PC-3 (cell line): Measurements from ENCODE around the gene ARL11. TPM values are rescaled to one million over a fixed set of nuclear protein-coding genes. Genes with fewer than 3 reads are reported as not detected.

Experiments used
- ATAC-seq: fragments of 200-7000 bp; cut with Tn5 transposase; 2 replicates; pipeline ENCODE4 v1.9.1; 2020; ENCODE audit warnings: mild to moderate bottlenecking, moderate library complexity
- BruUV-seq: library from RNA; stranded (reverse); fragments of 400-500 nt; replicated peaks from 2 replicates; lab custom pipeline; 2021; lab: Mats Ljungman, UMichigan
- CTCF ChIA-PET: fragments of 300-600 bp; sonication (Branson Sonifier 250); formaldehyde crosslinking; loops from one replicate; lab custom pipeline; 2022; ENCODE audit warnings: antibody characterized with exemption; lab: Charles Lee
- POLR2A ChIA-PET: fragments of 300-600 bp; sonication (Branson Sonifier 250); formaldehyde crosslinking; loops from one replicate; lab custom pipeline; 2022; ENCODE audit warnings: antibody characterized with exemption; ENCODE audit not compliant: unreplicated experiment; lab: Charles Lee
- DNase-seq: peaks from one replicate; pipeline ENCODE4 v3.0.0-alpha.2; 2015
- H2AFZ ChIP-seq: fragments of 300-600 bp; sonication (generic); 2 replicates; pipeline ENCODE4 v1.6.0; 2016; ENCODE audit warnings: antibody characterized with exemption, low read length
- H3F3A ChIP-seq: fragments of 300-600 bp; sonication (generic); one replicate; pipeline ENCODE4 v1.6.0; 2017; ENCODE audit warnings: antibody characterized with exemption, low read length, control low read depth, mild to moderate bottlenecking; ENCODE audit not compliant: unreplicated experiment
- H3K27ac ChIP-seq: fragments of 300-600 bp; sonication (generic); 2 replicates; pipeline ENCODE4 v1.5.1; 2016; ENCODE audit warnings: mild to moderate bottlenecking, low read length
- H3K27me3 ChIP-seq: fragments of 300-600 bp; sonication (generic); 2 replicates; pipeline ENCODE4 v1.6.1; 2016; ENCODE audit warnings: low read length, mixed read lengths
- H3K36me3 ChIP-seq: fragments of 300-600 bp; sonication (generic); 2 replicates; pipeline ENCODE4 v1.6.1; 2016; ENCODE audit warnings: low read depth, mixed run types, low read length, mixed read lengths
- H3K4me1 ChIP-seq: fragments of 300-600 bp; sonication (generic); 2 replicates; pipeline ENCODE4 v1.5.1; 2016; ENCODE audit warnings: low read length; ENCODE audit not compliant: insufficient read depth
- H3K4me2 ChIP-seq: fragments of 300-600 bp; sonication (generic); 2 replicates; pipeline ENCODE4 v1.6.0; 2016; ENCODE audit warnings: low read length
- H3K4me3 ChIP-seq: fragments of 300-600 bp; sonication (generic); 2 replicates; pipeline ENCODE4 v1.5.1; 2016; ENCODE audit warnings: mild to moderate bottlenecking, low read length, mixed read lengths
- H3K79me2 ChIP-seq: fragments of 300-600 bp; sonication (generic); 2 replicates; pipeline ENCODE4 v1.6.1; 2017; ENCODE audit warnings: low read length, mixed read lengths
- H3K9ac ChIP-seq: fragments of 300-600 bp; sonication (generic); 2 replicates; pipeline ENCODE4 v1.6.0; 2016; ENCODE audit warnings: mild to moderate bottlenecking, low read length
- H3K9me2 ChIP-seq: fragments of 300-600 bp; sonication (generic); replicated peaks from 2 replicates; pipeline ENCODE4 v1.6.1; 2016; ENCODE audit warnings: mixed run types, low read length, mixed read lengths
- H3K9me3 ChIP-seq: fragments of 300-600 bp; sonication (generic); 2 replicates; pipeline ENCODE4 v1.6.1; 2016; ENCODE audit warnings: low read length, mixed read lengths
- H4K20me1 ChIP-seq: fragments of 300-600 bp; sonication (generic); 2 replicates; pipeline ENCODE4 v1.6.1; 2016; ENCODE audit warnings: low read length, mixed read lengths
- EZH2 ChIP-seq: fragments of 300-600 bp; sonication (generic); IDR thresholded peaks from one replicate; pipeline ENCODE4 v1.6.1; 2017; ENCODE audit warnings: antibody characterized with exemption, mild to moderate bottlenecking, low read length; ENCODE audit not compliant: unreplicated experiment
- EZH2phosphoT487 ChIP-seq: fragments of 300-600 bp; sonication (generic); IDR thresholded peaks from 2 replicates; pipeline ENCODE4 v1.6.1; 2018; ENCODE audit warnings: mild to moderate bottlenecking, antibody characterized with exemption, low read length, borderline replicate concordance
- intact Hi-C: fragments of 100-400 bp; cut with micrococcal nuclease; formaldehyde crosslinking; loops from 2 replicates; pipeline ENCODE4 v1.9.0; 2023
- total RNA-seq: library from RNA; depleted of rRNA; stranded (reverse); fragments of >200 nt; gene quantifications from 2 replicates; pipeline ENCODE4 v1.2.3, GENCODE V29; 2014
- TF ChIP-seq, protein P1 (sequence below): fragments of 300-600 bp; sonication (generic); conservative IDR thresholded peaks from 2 replicates; pipeline ENCODE4 v1.5.1; 2017; ENCODE audit warnings: antibody characterized with exemption, low read depth, mild to moderate bottlenecking, low read length

ARL11 gene
- total RNA-seq, 1 experiment from 2014 or later, result not detected

DNA sequence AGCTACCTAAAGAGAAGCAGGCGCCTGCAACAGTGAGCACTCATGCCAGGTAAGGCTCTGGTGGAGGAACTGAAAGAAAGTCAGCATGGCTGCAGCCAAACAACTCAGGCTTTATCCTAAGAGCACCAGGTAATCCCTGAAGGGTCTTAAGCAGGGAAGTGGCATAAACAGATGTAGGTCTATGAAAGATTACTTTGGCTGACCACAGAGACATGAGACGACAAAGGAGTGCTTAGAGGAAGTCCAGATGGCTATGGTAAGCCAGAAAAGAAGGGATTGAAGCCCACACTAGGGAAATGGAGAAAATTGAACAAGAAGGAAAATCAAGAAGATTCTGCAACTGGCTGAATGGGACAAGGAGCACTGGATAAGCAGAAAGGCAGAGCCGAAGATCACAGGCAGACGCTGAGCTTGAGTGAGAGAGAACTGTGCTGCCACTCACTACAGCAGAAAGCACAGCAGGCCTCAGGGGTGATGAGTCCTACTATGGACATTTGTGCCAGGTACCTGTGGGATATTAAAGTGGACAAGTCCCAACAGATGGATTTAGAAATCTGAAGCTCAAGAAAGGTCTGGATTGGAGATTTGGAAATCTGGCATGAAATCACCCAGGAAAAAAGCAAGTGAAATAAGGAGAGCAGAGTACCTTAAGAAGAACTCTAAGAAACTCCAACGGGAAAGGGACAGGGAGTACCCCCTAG is 47.2 kb upstream of the ARL11 start:
- BruUV-seq, result no TSS peak

DNA sequence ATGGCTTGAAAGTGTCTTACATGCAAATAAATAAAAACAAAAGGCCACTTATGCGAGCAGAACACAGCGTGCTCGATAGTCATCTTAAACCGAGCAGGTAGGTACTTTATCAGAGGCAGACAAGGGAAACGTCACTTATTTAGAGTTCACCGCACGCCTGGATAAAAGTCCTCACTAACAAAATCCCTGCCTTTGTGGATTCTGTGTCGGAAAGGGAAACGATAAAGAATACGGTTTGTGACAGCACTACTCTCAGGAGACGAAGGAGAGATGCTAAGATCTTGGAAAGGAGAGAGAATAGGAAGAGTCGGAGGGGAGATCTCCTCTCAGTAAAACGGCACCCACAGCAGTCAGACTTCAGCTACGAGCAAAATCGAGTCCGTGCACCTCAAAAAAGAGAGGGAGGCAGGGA is 43.5 kb upstream of the ARL11 start:
- no peaks in the 10 kb centered on the region for H4K20me1 ChIP-seq
- H3K27ac ChIP-seq, result no peak overlapping the region
- H2AFZ ChIP-seq, result peak overlapping the region; percentile 99
- peak overlapping the region; percentile 77 for H3K9ac ChIP-seq
- peak overlapping the region; percentile 89 for H3K4me2 ChIP-seq
- no peaks in the 10 kb centered on the region for H3F3A ChIP-seq
- no peaks in the 10 kb centered on the region for H3K36me3 ChIP-seq
- intact Hi-C loops, result loop anchor here (2.0 to 5.0 kb wide), 2 partner anchors 14 to 137 kb away; no protein-coding TSS in a partner anchor
- ChIA-PET CTCF (no interaction called here), POLR2A (no interaction called here)
- peak overlapping the region; percentile 93 for H3K4me3 ChIP-seq
- no peaks in the 10 kb centered on the region for H3K9me2 ChIP-seq
- ATAC-seq (peak; percentile 17), DNase-seq (peak; percentile 12)
- H3K9me3 ChIP-seq, result no peaks in the 10 kb centered on the region
- peaks cover 16% of the 10 kb centered on the region; the same call in 1 of the 2 replicates for H3K79me2 ChIP-seq
- TF ChIP-seq EZH2 (no peak), EZH2phosphoT487 (no peak)
- TF ChIP-seq, protein P1, sequence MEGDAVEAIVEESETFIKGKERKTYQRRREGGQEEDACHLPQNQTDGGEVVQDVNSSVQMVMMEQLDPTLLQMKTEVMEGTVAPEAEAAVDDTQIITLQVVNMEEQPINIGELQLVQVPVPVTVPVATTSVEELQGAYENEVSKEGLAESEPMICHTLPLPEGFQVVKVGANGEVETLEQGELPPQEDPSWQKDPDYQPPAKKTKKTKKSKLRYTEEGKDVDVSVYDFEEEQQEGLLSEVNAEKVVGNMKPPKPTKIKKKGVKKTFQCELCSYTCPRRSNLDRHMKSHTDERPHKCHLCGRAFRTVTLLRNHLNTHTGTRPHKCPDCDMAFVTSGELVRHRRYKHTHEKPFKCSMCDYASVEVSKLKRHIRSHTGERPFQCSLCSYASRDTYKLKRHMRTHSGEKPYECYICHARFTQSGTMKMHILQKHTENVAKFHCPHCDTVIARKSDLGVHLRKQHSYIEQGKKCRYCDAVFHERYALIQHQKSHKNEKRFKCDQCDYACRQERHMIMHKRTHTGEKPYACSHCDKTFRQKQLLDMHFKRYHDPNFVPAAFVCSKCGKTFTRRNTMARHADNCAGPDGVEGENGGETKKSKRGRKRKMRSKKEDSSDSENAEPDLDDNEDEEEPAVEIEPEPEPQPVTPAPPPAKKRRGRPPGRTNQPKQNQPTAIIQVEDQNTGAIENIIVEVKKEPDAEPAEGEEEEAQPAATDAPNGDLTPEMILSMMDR, result no peak
- BruUV-seq, result TSS peak; percentile 57
- H3K27me3 ChIP-seq, result no peaks in the 10 kb centered on the region
- H3K4me1 ChIP-seq, result peaks cover 27% of the 10 kb centered on the region

More for the DNA sequence above, 47.2 kb upstream of the ARL11 start:
- ATAC-seq (no peak), DNase-seq (no peak)
- peaks cover 16% of the 10 kb centered on the region; the same call in 1 of the 2 replicates for H3K79me2 ChIP-seq
- no peaks in the 10 kb centered on the region for H4K20me1 ChIP-seq
- ChIA-PET POLR2A (no interaction called here), CTCF (no interaction called here)
- no peak overlapping the region for H2AFZ ChIP-seq
- H3K9me2 ChIP-seq, result no peaks in the 10 kb centered on the region
- no peak overlapping the region for H3K4me2 ChIP-seq
- intact Hi-C loops, result loop anchor here (5.0 kb wide), 1 partner anchor 134 kb away; no protein-coding TSS in a partner anchor
- H3K9me3 ChIP-seq, result no peaks in the 10 kb centered on the region
- H3K9ac ChIP-seq, result no peak overlapping the region
- no peaks in the 10 kb centered on the region for H3K36me3 ChIP-seq
- no peak overlapping the region for H3K27ac ChIP-seq
- H3K27me3 ChIP-seq, result no peaks in the 10 kb centered on the region
- peaks cover 8% of the 10 kb centered on the region for H3K4me1 ChIP-seq
- H3K4me3 ChIP-seq, result no peak overlapping the region
- no peaks in the 10 kb centered on the region for H3F3A ChIP-seq
- TF ChIP-seq, protein P1, result no peak
- no peak for TF ChIP-seq EZH2phosphoT487
- no peak for TF ChIP-seq EZH2
